Caco-2 (cell line): ENCODE results near the gene AHRR. TPM values are rescaled to one million over a fixed set of nuclear protein-coding genes. Genes with fewer than 3 reads are reported as not detected.
A peak's percentile ranks its signal among the peaks of the same experiment; 100 is the strongest.

Source experiments
- BruUV-seq: library from RNA; stranded (reverse); fragments of 400-500 nt; replicated peaks from 2 replicates; lab custom pipeline; 2021; lab: Mats Ljungman, UMichigan
- CTCF ChIA-PET: fragments of 300-600 bp; sonication (Branson Sonifier 250); formaldehyde crosslinking; loops from one replicate; lab custom pipeline; 2022; ENCODE audit warnings: antibody characterized with exemption; lab: Charles Lee
- POLR2A ChIA-PET: fragments of 300-600 bp; sonication (Branson Sonifier 250); formaldehyde crosslinking; loops from one replicate; lab custom pipeline; 2022; ENCODE audit warnings: antibody characterized with exemption; lab: Charles Lee
- DNase-seq, 2 experiments: peaks; one replicate each; pipeline versions ENCODE4 v3.0.0 to v3.0.0-alpha.2; 2020 to 2022
- H3K27me3 ChIP-seq: replicated peaks from 2 replicates; pipeline ENCODE4 v1.6.0; 2011; ENCODE audit warnings: low read length; ENCODE audit not compliant: control insufficient read depth, insufficient read depth
- H3K36me3 ChIP-seq: 2 replicates; pipeline ENCODE4 v1.5.1; 2011; ENCODE audit warnings: low read length; ENCODE audit not compliant: control insufficient read depth, insufficient read depth
- H3K4me1 ChIP-seq: fragments of 250-450 bp; sonication (Bioruptor Pico); 2 replicates; pipeline ENCODE4 v1.5.1; 2020; ENCODE audit warnings: mild to moderate bottlenecking
- H3K4me3 ChIP-seq: 2 replicates; pipeline ENCODE4 v1.5.1; 2011; ENCODE audit warnings: low read depth, mild to moderate bottlenecking, control low read depth, low read length
- H3K9me3 ChIP-seq: fragments of 250-450 bp; sonication (Bioruptor Pico); 2 replicates; pipeline ENCODE4 v1.5.1; 2020; ENCODE audit warnings: mild to moderate bottlenecking, moderate library complexity
- H3K27ac Mint-ChIP-seq: one replicate; pipeline ENCODE4 v1.8.0; 2022; ENCODE audit warnings: mixed read lengths; ENCODE audit not compliant: unreplicated experiment
- H3K27me3 Mint-ChIP-seq: one replicate; pipeline ENCODE4 v1.8.0; 2022; ENCODE audit warnings: mixed read lengths; ENCODE audit not compliant: insufficient read depth, unreplicated experiment
- H3K36me3 Mint-ChIP-seq: one replicate; pipeline ENCODE4 v1.8.0; 2022; ENCODE audit warnings: mild to moderate bottlenecking, mixed read lengths; ENCODE audit not compliant: insufficient read depth, unreplicated experiment
- H3K4me1 Mint-ChIP-seq: one replicate; pipeline ENCODE4 v1.8.0; 2022; ENCODE audit warnings: low read depth, mixed read lengths; ENCODE audit not compliant: unreplicated experiment
- H3K4me3 Mint-ChIP-seq: one replicate; pipeline ENCODE4 v1.8.0; 2022; ENCODE audit warnings: mild to moderate bottlenecking, moderate library complexity, mixed read lengths; ENCODE audit not compliant: unreplicated experiment
- H3K9me3 Mint-ChIP-seq: one replicate; pipeline ENCODE4 v1.8.0; 2022; ENCODE audit warnings: mixed read lengths; ENCODE audit not compliant: unreplicated experiment
- CTCF ChIP-seq, 2 experiments: fragments of 200-600 bp in 1 of 2; IDR thresholded peaks; 1 replicate in 1 of 2; 2 replicates in 1 of 2; pipeline versions ENCODE4 v1.5.1 to v1.8.0; 2011 to 2022; ENCODE audit warnings: antibody characterized with exemption in 1 of 2, control low read depth in 1 of 2, inconsistent platforms in 1 of 2, low read depth in 1 of 2, low read length in 1 of 2, mild to moderate bottlenecking in 1 of 2, moderate library complexity in 1 of 2; ENCODE audit not compliant: insufficient read depth in 1 of 2, severe bottlenecking in 1 of 2, unreplicated experiment in 1 of 2
- intact Hi-C: fragments of 100-400 bp; cut with micrococcal nuclease; formaldehyde crosslinking; loops from one replicate; pipeline ENCODE4 v1.10.0; 2022; ENCODE audit not compliant: unreplicated experiment
- total RNA-seq: library from RNA; stranded (reverse); gene quantifications from 2 replicates; pipeline ENCODE4 v1.2.3, GENCODE V29; 2022

AHRR gene
- total RNA-seq, 1 experiment from 2014 or later = 1.1 TPM

GRCh38 chr5:337563-338130 lies 16.1 kb downstream of the AHRR start:
- no peak overlapping the region for H3K4me3 ChIP-seq
- H3K4me3 Mint-ChIP-seq = no peak overlapping the region
- DNase-seq = peak; percentile 55 to 56
- H3K9me3 ChIP-seq = no peaks in the 10 kb centered on the region
- H3K27me3 Mint-ChIP-seq = peaks cover 8% of the 10 kb centered on the region
- ChIA-PET CTCF (interaction anchor here (0.6 to 1.4 kb wide), 5 partner anchors 16 to 149 kb away, joined by 3 to 6 read pairs (median 3); partner anchors contain the start of gene SDHA), POLR2A (no interaction called here)
- H3K4me1 Mint-ChIP-seq = no peaks in the 10 kb centered on the region
- no peak overlapping the region for H3K27ac Mint-ChIP-seq
- TF ChIP-seq CTCF (IDR thresholded peaks at IDR 0.05; ENCODE audit: insufficient read depth in 1 of 2, low read depth in 1 of 2, low read length in 1 of 2, severe bottlenecking in 1 of 2, unreplicated experiment in 1 of 2) = peak; percentile 45 to 60
- no peaks in the 10 kb centered on the region for H3K36me3 Mint-ChIP-seq
- intact Hi-C loops = no loop called here
- BruUV-seq = no TSS peak
- peaks cover 4% of the 10 kb centered on the region for H3K9me3 Mint-ChIP-seq
- H3K27me3 ChIP-seq = no peaks in the 10 kb centered on the region
- H3K4me1 ChIP-seq = no peaks in the 10 kb centered on the region
- no peaks in the 10 kb centered on the region for H3K36me3 ChIP-seq

- intact Hi-C loops = no loop called here
- H3K4me1 Mint-ChIP-seq = no peaks in the 10 kb centered on the region
- no peaks in the 10 kb centered on the region for H3K4me1 ChIP-seq
- no peak overlapping the region for H3K4me3 Mint-ChIP-seq
- no peaks in the 10 kb centered on the region for H3K27me3 Mint-ChIP-seq
- CTCF ChIA-PET = no interaction called here
- peaks cover 10% of the 10 kb centered on the region for H3K9me3 Mint-ChIP-seq
- no peak overlapping the region for H3K27ac Mint-ChIP-seq
- no peaks in the 10 kb centered on the region for H3K27me3 ChIP-seq
- H3K9me3 ChIP-seq = no peaks in the 10 kb centered on the region
- no peak for TF ChIP-seq CTCF (IDR thresholded peaks at IDR 0.05; ENCODE audit: insufficient read depth in 1 of 2, low read depth in 1 of 2, low read length in 1 of 2, severe bottlenecking in 1 of 2, unreplicated experiment in 1 of 2)
- DNase-seq = no peak
- no peaks in the 10 kb centered on the region for H3K36me3 Mint-ChIP-seq
- BruUV-seq = no TSS peak
- POLR2A ChIA-PET = no interaction called here
- no peak overlapping the region for H3K4me3 ChIP-seq
- no peaks in the 10 kb centered on the region for H3K36me3 ChIP-seq
These were observed 21.3 kb downstream of the AHRR start for GRCh38 chr5:342501-343460.

GRCh38 chr5:343461-344401 lies 22.2 kb downstream of the AHRR start:
- H3K9me3 Mint-ChIP-seq = peaks cover 10% of the 10 kb centered on the region
- POLR2A ChIA-PET = no interaction called here
- no TSS peak for BruUV-seq

More at GRCh38 chr5:343461-344401, 22.2 kb downstream of the AHRR start:
- no peaks in the 10 kb centered on the region for H3K27me3 ChIP-seq
- H3K9me3 ChIP-seq = no peaks in the 10 kb centered on the region
- H3K4me1 ChIP-seq = no peaks in the 10 kb centered on the region
- no peak for DNase-seq
- Mint-ChIP-seq H3K27me3 (no peaks in the 10 kb centered on the region), H3K36me3 (no peaks in the 10 kb centered on the region), H3K4me1 (no peaks in the 10 kb centered on the region), H3K4me3 (no peak overlapping the region), H3K27ac (no peak overlapping the region)
- no peak overlapping the region for H3K4me3 ChIP-seq
- no peaks in the 10 kb centered on the region for H3K36me3 ChIP-seq
- intact Hi-C loops = no loop called here
- CTCF ChIA-PET = no interaction called here
- TF ChIP-seq CTCF (IDR thresholded peaks at IDR 0.05; ENCODE audit: insufficient read depth in 1 of 2, low read depth in 1 of 2, low read length in 1 of 2, severe bottlenecking in 1 of 2, unreplicated experiment in 1 of 2) = no peak
